IMR-90 (cell line): ENCODE results near the gene SLCO3A1. TPM values are rescaled to one million over a fixed set of nuclear protein-coding genes. Genes with fewer than 3 reads are reported as not detected.

Experiments
- ATAC-seq: fragments of 200-7000 bp; cut with Tn5 transposase; 2 replicates; pipeline ENCODE4 v1.9.1; 2020; ENCODE audit warnings: low read depth, mild to moderate bottlenecking, moderate library complexity
- BruUV-seq: library from RNA; stranded (reverse); fragments of 400-500 nt; replicated peaks from 2 replicates; lab custom pipeline; 2021; lab: Mats Ljungman, UMichigan
- CTCF ChIA-PET: fragments of 300-600 bp; formaldehyde crosslinking; extraction: SDS; loops from one replicate; lab custom pipeline; 2021; ENCODE audit warnings: antibody characterized with exemption; lab: Yijun Ruan, JAX
- POLR2A ChIA-PET: fragments of 300-600 bp; sonication (Branson Sonifier 250); formaldehyde crosslinking; loops from one replicate; lab custom pipeline; 2022; ENCODE audit warnings: antibody characterized with exemption; ENCODE audit not compliant: unreplicated experiment; lab: Charles Lee
- DNase-seq: peaks from one replicate; pipeline ENCODE4 v3.0.0; 2013
- H2AFZ ChIP-seq: replicated peaks from 2 replicates; pipeline ENCODE3; 2013; ENCODE audit warnings: low read length, mild to moderate bottlenecking; ENCODE audit not compliant: poor library complexity
- H2AK5ac ChIP-seq: 2 replicates; pipeline ENCODE4 v1.6.1; 2013; ENCODE audit warnings: low read depth, low read length, inconsistent platforms
- H2AK9ac ChIP-seq: replicated peaks from 2 replicates; pipeline ENCODE3; 2013; ENCODE audit warnings: mild to moderate bottlenecking, low read depth, low read length, moderate library complexity; ENCODE audit not compliant: poor library complexity
- H2BK120ac ChIP-seq: 2 replicates; pipeline ENCODE4 v1.6.1; 2013; ENCODE audit warnings: low read depth, low read length, inconsistent platforms
- H2BK15ac ChIP-seq: 3 replicates; pipeline ENCODE4 v1.6.1; 2013; ENCODE audit warnings: low read depth, low read length, inconsistent platforms
- H2BK20ac ChIP-seq: 2 replicates; pipeline ENCODE4 v1.6.1; 2013; ENCODE audit warnings: low read depth, mild to moderate bottlenecking, inconsistent platforms, low read length, moderate library complexity
- H2BK5ac ChIP-seq: 2 replicates; pipeline ENCODE4 v1.6.1; 2013; ENCODE audit warnings: mild to moderate bottlenecking, low read depth, low read length, inconsistent platforms; ENCODE audit not compliant: poor library complexity, severe bottlenecking
- H3K14ac ChIP-seq: replicated peaks from 2 replicates; pipeline ENCODE4 v1.6.1; 2013; ENCODE audit warnings: low read depth, low read length, inconsistent platforms
- H3K18ac ChIP-seq: 2 replicates; pipeline ENCODE4 v1.6.1; 2013; ENCODE audit warnings: low read depth, low read length, control low read depth
- H3K23ac ChIP-seq: 2 replicates; pipeline ENCODE4 v1.6.1; 2013; ENCODE audit warnings: low read depth, low read length, inconsistent platforms
- H3K27ac ChIP-seq: 2 replicates; pipeline ENCODE4 v1.5.1; 2013; ENCODE audit warnings: mild to moderate bottlenecking, control low read depth, low read length; ENCODE audit not compliant: insufficient read depth
- H3K27me3 ChIP-seq: 2 replicates; pipeline ENCODE4 v1.6.1; 2013; ENCODE audit warnings: low read length; ENCODE audit not compliant: control insufficient read depth, insufficient read depth
- H3K36me3 ChIP-seq: 2 replicates; pipeline ENCODE4 v1.6.1; 2013; ENCODE audit warnings: low read length, mixed read lengths; ENCODE audit not compliant: control insufficient read depth, insufficient read depth
- H3K4ac ChIP-seq: 2 replicates; pipeline ENCODE4 v1.6.1; 2013; ENCODE audit warnings: low read depth, low read length, inconsistent platforms
- H3K4me1 ChIP-seq: 2 replicates; pipeline ENCODE4 v1.6.1; 2013; ENCODE audit warnings: low read length, mixed read lengths; ENCODE audit not compliant: control insufficient read depth, insufficient read depth
- H3K4me2 ChIP-seq: 2 replicates; pipeline ENCODE4 v1.6.1; 2013; ENCODE audit warnings: low read depth, mild to moderate bottlenecking, control low read depth, low read length, moderate library complexity
- H3K4me3 ChIP-seq: 2 replicates; pipeline ENCODE4 v1.5.1; 2013; ENCODE audit warnings: low read depth, mild to moderate bottlenecking, control low read depth, low read length, moderate library complexity; ENCODE audit not compliant: insufficient read depth
- H3K56ac ChIP-seq: 2 replicates; pipeline ENCODE4 v1.6.1; 2013; ENCODE audit warnings: low read length, inconsistent platforms; ENCODE audit not compliant: insufficient read depth; ENCODE audit errors: extremely low read depth
- H3K79me1 ChIP-seq, 2 experiments: 2 replicates each; pipeline ENCODE4 v1.6.1; 2013; ENCODE audit warnings: low read length in 2 of 2, inconsistent platforms in 1 of 2, low read depth in 1 of 2
- H3K9ac ChIP-seq: 2 replicates; pipeline ENCODE4 v1.6.1; 2013; ENCODE audit warnings: low read depth, low read length, control low read depth
- H3K9me1 ChIP-seq: 2 replicates; pipeline ENCODE4 v1.6.1; 2013; ENCODE audit warnings: low read length, inconsistent platforms; ENCODE audit not compliant: insufficient read depth
- H3K9me3 ChIP-seq: 2 replicates; pipeline ENCODE4 v1.6.1; 2013; ENCODE audit warnings: low read length; ENCODE audit not compliant: control insufficient read depth, insufficient read depth
- H4K20me1 ChIP-seq: 2 replicates; pipeline ENCODE4 v1.6.1; 2013; ENCODE audit warnings: low read length, inconsistent platforms; ENCODE audit not compliant: insufficient read depth
- H4K5ac ChIP-seq: 2 replicates; pipeline ENCODE4 v1.6.1; 2013; ENCODE audit warnings: mild to moderate bottlenecking, low read depth, low read length, control low read depth
- H4K8ac ChIP-seq, 2 experiments: 2 replicates each; pipeline ENCODE4 v1.6.1; 2013; ENCODE audit warnings: low read depth in 2 of 2, low read length in 2 of 2, control low read depth in 1 of 2, inconsistent platforms in 1 of 2
- H4K91ac ChIP-seq: 2 replicates; pipeline ENCODE4 v1.6.1; 2013; ENCODE audit warnings: low read depth, low read length, inconsistent platforms; ENCODE audit not compliant: insufficient read depth
- CEBPB ChIP-seq: IDR thresholded peaks from 2 replicates; pipeline ENCODE4 v1.6.1; 2012; ENCODE audit warnings: low read depth, low read length, improper control_type of control experiment
- CHD1 ChIP-seq: IDR thresholded peaks from 2 replicates; pipeline ENCODE4 v1.6.1; 2012; ENCODE audit warnings: low read depth, low read length, improper control_type of control experiment
- ELK1 ChIP-seq: fragments of 150-350 bp; IDR thresholded peaks from 2 replicates; pipeline ENCODE4 v1.6.1; 2016; ENCODE audit warnings: low read depth, mild to moderate bottlenecking, low read length, moderate library complexity, borderline replicate concordance
- POLR2A ChIP-seq: IDR thresholded peaks from 2 replicates; pipeline ENCODE4 v1.6.1; 2012; ENCODE audit warnings: mild to moderate bottlenecking, low read depth, low read length
- RAD21 ChIP-seq: IDR thresholded peaks from 2 replicates; pipeline ENCODE4 v1.6.1; 2012; ENCODE audit warnings: low read length, improper control_type of control experiment
- RCOR1 ChIP-seq: IDR thresholded peaks from 2 replicates; pipeline ENCODE4 v1.6.1; 2012; ENCODE audit warnings: mild to moderate bottlenecking, low read length, improper control_type of control experiment; ENCODE audit not compliant: insufficient replicate concordance
- RFX5 ChIP-seq: IDR thresholded peaks from 2 replicates; pipeline ENCODE4 v1.8.0; 2012; ENCODE audit warnings: low read depth, mild to moderate bottlenecking, low read length, moderate library complexity
- SMC3 ChIP-seq: fragments of 150-350 bp; IDR thresholded peaks from 2 replicates; pipeline ENCODE4 v1.6.1; 2016; ENCODE audit warnings: low read depth, mild to moderate bottlenecking, antibody characterized with exemption, low read length, moderate library complexity
- USF2 ChIP-seq: fragments of 150-350 bp; IDR thresholded peaks from 2 replicates; pipeline ENCODE4 v1.6.1; 2017; ENCODE audit warnings: mild to moderate bottlenecking, antibody characterized with exemption, low read length, low read depth
- WGBS, 2 experiments: methylation state at CpG; one replicate each; pipeline versions ENCODE4 v1.1.5 to v1.1.7; 2013; ENCODE audit warnings: missing lambda C conversion rate in 2 of 2; ENCODE audit not compliant: insufficient read length in 1 of 2; ENCODE audit errors: extremely low coverage in 2 of 2; 5-methylcytosine and 5-hydroxymethylcytosine counted together
- dilution Hi-C: fragments of 300-500 bp; cut with HindIII; formaldehyde crosslinking; loops from one replicate; pipeline ENCODE4 v1.14.3; 2018; ENCODE audit warnings: low sequenced_read_pairs; ENCODE audit not compliant: unreplicated experiment
- in situ Hi-C: fragments of 300-500 bp; cut with MboI; formaldehyde crosslinking; loops from 3 replicates; pipeline ENCODE4 v1.14.3; 2019; ENCODE audit warnings: low sequenced_read_pairs, inconsistent platforms, mixed read lengths
- intact Hi-C: fragments of 100-400 bp; cut with micrococcal nuclease; formaldehyde crosslinking; loops from 2 replicates; pipeline ENCODE4 v1.10.0; 2022
- polyA plus RNA-seq, 3 experiments: library from polyadenylated mRNA; depleted of rRNA; stranded (reverse); fragments of >200 nt; gene quantifications; 2 replicates each; pipeline ENCODE4 v1.2.3, GENCODE V29; 2012; ENCODE audit warnings: low replicate concordance in 1 of 3
- total RNA-seq: library from RNA; depleted of rRNA; stranded (reverse); fragments of >200 nt; gene quantifications from 2 replicates; pipeline ENCODE4 v1.2.3, GENCODE V29; 2012
- TF ChIP-seq, protein P1 (sequence below): conservative IDR thresholded peaks from 2 replicates; pipeline ENCODE4 v1.5.1; 2012; ENCODE audit warnings: mild to moderate bottlenecking, low read depth, low read length, improper control_type of control experiment

The SLCO3A1 gene
- total and polyA plus RNA-seq, 2 of the 4 experiments (the other 2 are of a cell fraction): 4.7 to 8.1 TPM

DNA sequence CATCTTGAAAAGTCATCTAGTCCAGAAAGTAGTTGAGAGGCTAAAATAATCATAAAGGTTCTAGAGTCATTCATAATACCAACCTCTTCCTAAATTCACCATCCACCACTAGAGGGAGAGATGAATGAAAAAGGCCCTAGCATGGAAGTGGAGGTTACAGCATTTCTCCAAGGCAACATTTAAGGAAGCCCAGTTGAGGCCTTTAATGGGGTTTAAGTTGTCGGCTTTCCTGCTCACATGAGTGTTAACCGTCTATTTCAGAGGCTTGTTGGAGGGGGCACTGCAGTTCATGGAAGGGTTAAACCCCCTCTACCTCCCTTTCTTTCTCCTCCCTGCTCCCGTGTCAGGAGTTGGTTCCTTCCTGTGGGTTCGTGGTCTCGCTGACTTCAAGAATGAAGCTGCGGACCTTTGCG, 3.8 kb upstream of the SLCO3A1 start:
- H3K4me3 ChIP-seq: no peak overlapping the region
- ATAC-seq: no peak
- H2BK15ac ChIP-seq: no peak overlapping the region
- peaks cover 5% of the 10 kb centered on the region; the same call in 1 of the 2 replicates for H3K4me1 ChIP-seq
- H2BK20ac ChIP-seq: no peak overlapping the region
- peak; percentile 57 for DNase-seq
- no peak overlapping the region for H3K4me2 ChIP-seq
- no peak overlapping the region for H2BK5ac ChIP-seq
- no peak overlapping the region for H2AK5ac ChIP-seq
- in situ Hi-C loops: loop anchor here (5.0 to 25.0 kb wide), 3 partner anchors 223 to 863 kb away; no protein-coding TSS in a partner anchor
- H3K18ac ChIP-seq: no peak overlapping the region
- no peaks in the 10 kb centered on the region for H3K9me3 ChIP-seq
- dilution Hi-C loops: no loop called here
- no peak overlapping the region for H3K27ac ChIP-seq
- no peak overlapping the region for H2BK120ac ChIP-seq
- H3K27me3 ChIP-seq: peaks cover 5% of the 10 kb centered on the region; the same call in 1 of the 2 replicates
- intact Hi-C loops: loop anchor here (1.0 to 5.0 kb wide), 5 partner anchors 78 to 233 kb away; no protein-coding TSS in a partner anchor
- H3K9me1 ChIP-seq: peaks cover 6% of the 10 kb centered on the region; the same call in 1 of the 2 replicates
- H3K56ac ChIP-seq: no peak overlapping the region
- ChIA-PET POLR2A (no interaction called here), CTCF (interaction anchor here (0.6 to 0.7 kb wide), 2 partner anchors 411 to 548 kb away, joined by 5 to 7 read pairs; no protein-coding TSS in a partner anchor)
- no peak overlapping the region for H4K8ac ChIP-seq
- no peak overlapping the region for H3K4ac ChIP-seq
- no peak overlapping the region for H3K14ac ChIP-seq
- no peak overlapping the region for H3K9ac ChIP-seq
- H2AFZ ChIP-seq: no peak overlapping the region
- no peaks in the 10 kb centered on the region for H3K36me3 ChIP-seq
- no peak overlapping the region for H2AK9ac ChIP-seq
- H4K91ac ChIP-seq: no peak overlapping the region
- peaks cover 0 to 12% of the 10 kb centered on the region in 2 experiments; a peak in 2 of 4 replicates for H3K79me1 ChIP-seq
- TF ChIP-seq RCOR1 (no peak), CHD1 (no peak), USF2 (no peak), RAD21 (peak; percentile 55), SMC3 (peak; percentile 70), POLR2A (no peak), ELK1 (no peak), CEBPB (no peak), RFX5 (no peak)
- TF ChIP-seq, protein P1, sequence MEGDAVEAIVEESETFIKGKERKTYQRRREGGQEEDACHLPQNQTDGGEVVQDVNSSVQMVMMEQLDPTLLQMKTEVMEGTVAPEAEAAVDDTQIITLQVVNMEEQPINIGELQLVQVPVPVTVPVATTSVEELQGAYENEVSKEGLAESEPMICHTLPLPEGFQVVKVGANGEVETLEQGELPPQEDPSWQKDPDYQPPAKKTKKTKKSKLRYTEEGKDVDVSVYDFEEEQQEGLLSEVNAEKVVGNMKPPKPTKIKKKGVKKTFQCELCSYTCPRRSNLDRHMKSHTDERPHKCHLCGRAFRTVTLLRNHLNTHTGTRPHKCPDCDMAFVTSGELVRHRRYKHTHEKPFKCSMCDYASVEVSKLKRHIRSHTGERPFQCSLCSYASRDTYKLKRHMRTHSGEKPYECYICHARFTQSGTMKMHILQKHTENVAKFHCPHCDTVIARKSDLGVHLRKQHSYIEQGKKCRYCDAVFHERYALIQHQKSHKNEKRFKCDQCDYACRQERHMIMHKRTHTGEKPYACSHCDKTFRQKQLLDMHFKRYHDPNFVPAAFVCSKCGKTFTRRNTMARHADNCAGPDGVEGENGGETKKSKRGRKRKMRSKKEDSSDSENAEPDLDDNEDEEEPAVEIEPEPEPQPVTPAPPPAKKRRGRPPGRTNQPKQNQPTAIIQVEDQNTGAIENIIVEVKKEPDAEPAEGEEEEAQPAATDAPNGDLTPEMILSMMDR: peak; percentile 64
- no CpG with 5 or more reads among the region's 7 CpGs for WGBS, 2 experiments
- no TSS peak for BruUV-seq
- H4K5ac ChIP-seq: no peak overlapping the region
- no peaks in the 10 kb centered on the region; the same call in 1 of the 2 replicates for H4K20me1 ChIP-seq
- no peak overlapping the region for H3K23ac ChIP-seq
